ELF-1 (cell line): ENCODE results near the gene RINL.

ENCODE experiments used
- DNase-seq: peaks from one replicate; pipeline ENCODE4 v3.0.0-alpha.2; 2016; ENCODE audit warnings: low read depth, low spot score

RINL gene

DNA sequence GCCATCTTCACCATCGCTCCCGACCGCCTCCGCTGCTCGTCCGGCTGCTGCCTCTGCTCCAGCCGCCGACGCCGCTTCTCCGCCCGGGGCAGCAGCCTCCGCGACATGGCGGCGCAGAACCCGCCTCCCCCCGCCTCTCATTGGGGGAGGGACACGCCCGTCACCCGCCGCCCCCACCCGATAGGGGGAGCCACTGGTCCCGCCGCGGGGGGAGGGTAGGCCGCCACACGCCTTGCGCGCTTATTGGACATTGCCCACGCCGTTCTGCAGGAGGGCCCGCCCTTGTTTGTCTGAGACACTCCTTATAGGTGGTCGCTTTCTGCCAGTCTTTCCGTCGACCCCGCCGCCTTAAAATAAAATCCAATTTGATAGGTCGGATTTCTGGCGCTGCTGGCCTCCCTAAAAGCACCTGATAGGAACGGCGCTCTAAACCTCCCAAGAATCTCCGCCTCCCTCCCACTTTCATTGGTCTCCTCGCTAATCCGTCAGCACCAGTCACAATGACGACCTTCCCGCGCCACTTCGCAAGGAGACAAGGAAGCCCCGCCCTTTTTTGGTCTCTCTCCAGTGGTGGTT lies 28.1 kb downstream of the RINL start, which contains the start of gene HNRNPL:
Gene HNRNPL (minus strand): TSS at position 127 of the 576 bp plus-strand sequence. CDS start 20 bp downstream, at position 107.
- peak; percentile 100 for DNase-seq

DNA sequence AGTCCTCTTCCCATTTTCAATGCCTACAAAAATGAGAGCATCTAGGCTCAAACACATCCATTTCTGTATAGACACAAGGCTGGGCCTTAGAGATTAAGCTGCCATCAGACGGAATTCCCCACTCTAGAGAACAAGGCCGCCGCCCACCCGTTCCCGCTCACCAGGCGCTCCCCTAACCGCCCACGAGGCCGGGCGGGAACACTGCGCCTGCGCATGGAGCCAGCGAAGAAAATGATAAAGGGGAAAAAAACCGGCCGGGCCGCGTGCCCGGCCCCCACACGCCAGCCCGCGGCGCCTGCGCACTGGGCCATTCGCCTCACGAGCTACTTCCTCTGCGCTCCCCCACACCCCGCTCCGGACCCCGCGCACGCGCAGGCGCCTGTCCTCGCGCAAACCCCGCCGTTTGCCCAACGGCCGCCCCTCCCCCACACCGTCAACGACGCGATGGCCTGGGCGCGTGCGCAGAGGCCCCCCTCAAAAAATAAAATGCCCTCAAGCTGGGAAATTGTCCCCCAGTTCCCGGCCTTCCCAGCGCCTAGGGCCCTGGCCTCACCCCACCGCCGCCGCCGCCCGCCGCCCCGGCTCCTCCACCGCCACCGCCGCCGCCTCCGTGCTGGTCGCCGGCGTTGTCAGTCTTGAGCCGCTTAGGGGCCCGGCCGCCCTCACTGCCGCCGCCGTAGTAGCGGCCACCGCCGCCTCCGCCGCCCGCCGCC lies 28.8 kb downstream of the RINL start:
- DNase-seq: peak; percentile 97

DNA sequence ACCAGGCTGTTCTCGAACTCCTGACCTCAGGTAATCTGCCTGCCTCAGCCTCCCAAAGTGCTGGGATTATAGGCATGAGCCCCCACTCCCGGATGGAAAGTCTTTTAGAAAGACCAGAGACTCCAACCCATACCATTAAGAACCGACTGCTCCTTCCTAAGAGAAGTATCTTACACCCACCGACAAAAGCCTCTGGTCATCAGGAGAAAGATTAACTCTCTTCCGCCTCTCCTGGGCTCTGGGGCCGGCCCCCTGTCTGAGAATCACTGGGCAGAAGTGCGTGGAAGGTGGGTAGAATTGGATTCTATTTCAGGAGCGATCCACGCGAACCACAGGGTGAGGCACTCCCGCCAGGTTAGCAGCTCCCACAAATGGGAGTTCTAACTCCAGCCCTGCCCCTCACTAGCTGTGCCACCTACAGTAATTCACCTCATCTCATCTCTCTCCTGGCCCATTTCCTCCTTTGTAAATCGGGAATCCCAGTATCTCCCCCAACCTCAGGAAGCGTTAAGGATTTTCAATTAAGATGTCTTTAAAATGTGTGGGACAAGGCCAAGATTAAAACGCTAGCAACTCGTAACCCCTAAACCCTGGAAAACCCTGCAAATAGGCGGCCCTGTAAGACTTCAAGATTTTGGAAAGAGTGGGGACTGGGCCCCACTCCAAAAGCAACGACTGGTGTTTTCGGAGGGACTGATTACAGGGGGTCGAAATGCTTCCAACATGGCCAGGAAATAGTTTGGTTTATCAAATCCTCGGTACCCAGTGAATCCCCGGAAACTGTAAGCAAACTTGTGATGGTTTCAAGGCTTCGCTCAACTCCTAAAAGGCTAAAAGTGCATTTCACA lies 29.6 kb downstream of the RINL start:
- DNase-seq: no peak

DNA sequence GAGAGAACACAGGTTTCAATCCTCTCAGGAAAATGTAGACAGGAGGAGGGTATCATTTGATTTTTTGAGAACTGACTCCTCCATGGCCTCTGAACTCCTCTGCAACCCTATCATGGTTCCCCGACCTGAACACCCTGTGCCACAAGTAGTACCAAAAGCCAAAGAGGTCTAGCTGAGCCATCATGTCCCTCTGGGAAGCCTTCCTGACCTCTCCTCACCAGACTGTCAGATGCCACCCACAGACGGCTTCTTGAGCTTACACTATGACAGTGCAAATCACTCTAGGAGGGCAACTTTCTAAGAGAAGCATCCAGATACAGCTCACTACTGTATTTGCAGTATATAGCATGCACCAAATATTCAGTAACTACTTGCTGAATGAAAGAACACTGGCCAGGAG lies 32.0 kb downstream of the RINL start:
- no peak for DNase-seq

DNA sequence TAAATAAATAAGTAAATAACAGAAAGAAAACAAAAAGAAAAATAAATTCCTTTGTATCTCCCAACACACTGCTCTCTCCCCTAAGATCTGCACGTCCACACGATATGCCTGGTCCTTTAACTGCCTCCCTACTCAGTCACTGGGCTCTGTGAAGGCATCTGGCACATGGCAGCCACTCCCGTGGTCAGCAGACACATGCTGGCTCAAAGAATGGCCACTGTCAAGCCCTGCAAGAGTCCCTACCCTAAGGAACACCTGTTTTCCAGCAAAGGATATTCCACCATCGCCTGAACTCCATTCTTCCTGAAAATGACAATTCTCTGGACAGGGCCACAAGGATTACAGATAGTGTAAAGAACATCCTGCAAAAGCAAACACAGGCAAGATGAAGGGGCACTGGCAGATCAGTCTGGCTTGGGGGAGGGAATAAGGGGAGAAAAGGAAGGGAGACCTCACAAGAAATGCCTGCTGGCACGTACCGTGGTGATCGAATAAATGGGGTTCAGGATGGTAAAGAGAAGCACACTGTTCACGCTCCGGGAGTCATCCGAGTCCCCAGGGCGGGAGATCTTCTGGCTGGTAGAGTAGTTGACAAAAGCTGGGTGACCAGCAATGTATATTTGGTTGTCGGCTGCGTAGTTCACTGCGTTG lies 32.6 kb downstream of the RINL start:
- DNase-seq: no peak

DNA sequence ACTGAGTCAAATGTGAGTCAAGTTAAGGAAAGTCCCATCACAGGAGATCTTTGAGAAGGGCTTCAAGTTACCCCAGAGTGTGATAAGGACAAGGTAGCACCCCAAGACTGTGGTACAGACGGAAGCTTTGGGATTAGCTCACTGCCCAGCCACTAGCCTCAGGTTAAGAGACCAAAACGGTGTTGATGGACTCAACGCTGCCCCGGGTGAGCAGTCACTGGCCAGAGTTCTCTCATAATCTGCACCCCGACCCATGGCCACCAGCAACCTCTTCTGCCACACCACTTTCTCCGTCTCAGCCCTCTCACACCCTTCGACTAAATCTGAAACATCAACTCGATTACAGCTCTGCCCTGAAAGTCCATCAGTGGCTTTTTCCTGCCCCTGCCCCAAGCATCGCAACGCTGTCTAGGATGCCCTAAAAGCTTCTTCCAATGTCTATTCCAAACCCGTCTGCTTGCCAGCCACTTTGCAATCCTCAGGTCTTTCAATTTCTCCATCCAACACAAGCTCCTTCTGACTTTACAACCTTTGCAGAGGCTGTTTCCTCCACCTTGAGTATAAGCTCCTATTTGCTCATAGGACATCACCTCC lies 33.9 kb downstream of the RINL start:
- DNase-seq: no peak

DNA sequence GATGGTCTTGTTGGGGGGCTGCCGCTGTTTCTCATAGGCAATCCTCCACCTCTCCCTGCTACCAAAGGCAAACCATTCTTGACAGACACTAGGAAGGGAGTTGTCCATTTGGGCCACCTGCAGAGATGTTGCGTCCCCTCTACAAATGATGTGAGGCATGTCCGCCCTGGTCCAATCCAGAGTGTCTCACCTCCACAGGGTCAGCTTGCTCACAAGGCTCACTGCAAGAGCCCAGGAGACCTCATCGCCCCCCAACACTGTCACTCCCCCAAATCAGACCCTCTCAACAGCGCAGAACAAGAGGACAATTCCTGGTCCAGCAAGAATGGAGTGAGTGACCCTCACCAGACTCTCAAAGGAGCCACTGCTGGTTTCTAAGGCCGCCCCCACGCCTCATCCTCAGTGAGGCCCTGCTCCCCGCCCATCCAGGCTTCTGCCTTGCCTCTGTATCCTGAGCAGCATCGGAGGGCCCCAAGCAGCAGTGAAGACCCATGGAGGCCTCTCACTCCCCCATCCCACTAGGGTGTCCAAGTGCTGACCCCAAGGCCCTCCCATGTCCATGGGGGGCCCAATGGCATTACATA lies 34.8 kb downstream of the RINL start:
- DNase-seq: no peak

DNA sequence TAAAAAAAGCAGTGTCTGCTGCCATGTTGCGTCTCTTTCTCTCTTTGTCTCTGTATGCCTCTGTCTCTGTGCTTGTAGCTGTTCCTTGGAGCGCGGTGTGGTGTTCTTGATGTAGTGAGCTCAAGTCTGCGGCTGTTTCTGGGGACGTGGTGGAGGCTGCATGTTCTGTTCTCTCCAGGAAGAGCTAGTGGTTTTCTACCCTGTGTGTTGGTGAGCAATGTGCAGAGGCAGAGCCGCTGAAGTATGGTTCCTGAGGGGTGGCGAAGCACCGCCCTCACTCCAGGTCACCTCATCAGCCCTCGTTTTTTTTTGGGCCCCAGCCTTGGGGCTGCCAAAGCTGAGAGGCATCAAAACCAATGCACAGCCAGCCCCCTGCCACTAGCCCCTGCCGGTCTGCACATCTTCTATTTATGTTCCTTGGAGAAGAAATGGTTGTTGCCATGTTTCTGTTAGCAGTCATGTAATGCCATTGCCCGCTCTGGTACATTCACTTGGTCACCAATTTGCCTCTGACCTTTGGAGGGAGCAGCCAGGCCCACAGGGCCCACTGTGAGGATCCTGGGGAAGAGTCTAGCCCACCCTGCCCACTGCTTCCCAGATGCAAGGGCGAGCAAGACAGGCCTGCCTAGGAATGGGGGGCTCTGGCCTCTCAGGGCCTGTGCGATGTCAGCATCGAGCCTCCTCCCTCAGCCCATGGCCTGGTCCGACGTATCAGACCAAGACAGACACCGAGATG lies 35.5 kb downstream of the RINL start:
- DNase-seq: no peak

DNA sequence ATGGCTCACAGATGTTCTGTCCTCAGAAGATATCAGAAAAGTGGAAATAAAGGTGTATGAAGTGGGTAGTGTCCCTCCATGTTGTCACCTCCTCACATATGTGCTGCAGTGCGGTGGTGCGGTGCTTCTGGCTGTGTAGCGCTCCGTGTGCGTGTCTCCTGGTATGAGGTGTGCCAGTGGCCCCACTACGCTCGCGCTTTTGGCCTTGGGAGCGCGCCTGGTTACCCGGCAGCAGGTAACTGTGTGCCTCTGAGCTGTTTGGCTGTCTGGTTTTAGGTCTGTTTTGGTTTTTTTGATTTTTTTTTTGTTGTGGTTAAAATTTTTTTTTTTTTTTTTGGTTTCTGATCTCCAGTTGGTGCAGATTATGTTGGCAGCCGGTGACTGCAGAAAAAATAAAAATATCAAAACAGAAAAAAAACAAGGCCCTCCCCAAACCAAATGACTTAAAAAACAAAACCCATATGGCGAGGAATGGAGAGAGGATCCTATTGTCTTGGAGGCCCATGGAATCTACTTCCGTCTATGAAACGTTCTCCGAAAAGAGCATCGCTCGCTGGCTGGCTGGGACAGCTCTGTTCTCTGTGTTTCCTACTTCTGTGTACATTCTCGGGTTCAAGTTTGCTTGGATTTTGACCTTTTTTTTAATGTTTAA lies 36.2 kb downstream of the RINL start:
- no peak for DNase-seq

DNA sequence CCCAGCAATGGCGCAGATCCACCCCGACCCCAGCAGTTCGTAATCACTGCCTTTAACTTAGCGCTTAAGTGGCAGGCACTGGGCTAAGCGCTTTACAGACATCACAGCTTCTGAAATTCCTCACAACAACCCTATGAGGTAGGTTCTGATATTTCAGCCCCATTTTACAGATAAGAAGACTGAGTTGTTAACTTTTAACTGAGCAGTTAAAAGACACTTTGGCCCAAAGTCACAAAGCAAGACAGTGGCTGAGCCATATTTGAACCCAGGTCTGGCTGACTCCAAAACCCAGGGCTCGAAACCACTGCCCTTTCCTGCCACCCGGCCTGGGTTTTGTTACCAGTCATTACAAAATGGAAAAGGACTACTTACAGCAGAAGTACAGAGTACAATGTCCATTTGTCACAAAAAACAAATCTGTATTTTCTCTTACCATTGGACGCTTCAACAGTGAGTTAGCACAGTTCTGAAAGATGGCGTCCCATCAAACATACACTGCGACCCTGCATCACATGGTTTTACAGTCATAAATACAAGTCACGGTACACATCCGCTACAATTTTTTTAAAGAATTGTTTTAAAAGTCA lies 36.8 kb downstream of the RINL start:
- no peak for DNase-seq

DNA sequence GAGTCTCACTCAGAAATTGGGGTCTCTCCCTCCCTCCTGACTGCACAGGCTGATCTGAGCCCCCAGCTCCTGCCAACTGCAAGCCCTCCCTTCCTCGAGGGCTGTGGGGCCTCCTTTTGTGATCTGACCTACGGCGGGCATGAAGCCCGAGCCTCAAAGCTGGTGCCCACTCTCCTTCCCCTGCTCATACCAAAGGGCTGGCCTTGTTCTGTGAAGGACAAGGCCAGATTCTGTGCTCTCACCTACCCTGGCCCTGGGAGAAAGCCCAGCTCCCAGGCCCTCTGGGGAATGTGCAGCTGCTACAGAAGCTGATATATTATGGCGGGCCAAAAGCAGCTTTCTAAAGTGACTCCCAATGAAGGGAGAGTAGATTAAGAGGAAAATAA lies 37.5 kb downstream of the RINL start:
- DNase-seq: no peak

DNA sequence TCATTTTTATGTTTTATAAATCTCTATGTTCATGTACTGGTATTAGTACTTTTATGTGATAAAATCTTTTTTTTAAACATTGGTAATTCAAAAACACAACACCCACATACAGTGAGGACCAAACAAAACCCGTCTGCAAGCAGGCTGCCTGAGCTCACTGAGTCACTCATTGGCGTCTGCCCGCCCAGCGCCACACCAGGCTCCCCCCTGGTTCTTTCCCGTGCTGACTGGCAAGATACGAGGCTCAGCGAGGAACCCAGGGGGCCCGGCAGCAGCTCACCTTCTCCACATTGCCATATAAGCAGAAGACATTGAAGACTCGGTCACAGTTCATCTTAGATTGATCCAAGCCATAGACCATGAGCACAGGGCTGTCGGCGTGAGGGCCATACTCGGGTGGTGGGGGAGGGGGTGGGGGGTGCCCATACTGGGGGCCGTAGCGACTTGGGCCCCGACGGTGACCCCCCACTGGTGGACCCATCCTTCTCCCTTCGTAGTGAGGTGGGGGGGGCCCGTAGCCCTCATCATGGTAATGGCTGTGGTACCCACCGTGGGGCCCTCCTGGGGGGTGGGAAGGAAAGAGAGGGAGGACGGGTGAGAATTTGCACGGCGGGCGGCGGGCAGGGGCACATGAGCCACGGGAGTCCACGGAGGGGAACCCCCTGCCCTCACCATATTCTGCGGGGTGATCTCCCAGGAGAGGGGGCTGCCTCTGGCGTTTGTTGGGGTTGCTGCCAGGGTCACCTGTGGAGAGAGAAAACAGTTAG lies 38.1 kb downstream of the RINL start:
- DNase-seq: no peak

DNA sequence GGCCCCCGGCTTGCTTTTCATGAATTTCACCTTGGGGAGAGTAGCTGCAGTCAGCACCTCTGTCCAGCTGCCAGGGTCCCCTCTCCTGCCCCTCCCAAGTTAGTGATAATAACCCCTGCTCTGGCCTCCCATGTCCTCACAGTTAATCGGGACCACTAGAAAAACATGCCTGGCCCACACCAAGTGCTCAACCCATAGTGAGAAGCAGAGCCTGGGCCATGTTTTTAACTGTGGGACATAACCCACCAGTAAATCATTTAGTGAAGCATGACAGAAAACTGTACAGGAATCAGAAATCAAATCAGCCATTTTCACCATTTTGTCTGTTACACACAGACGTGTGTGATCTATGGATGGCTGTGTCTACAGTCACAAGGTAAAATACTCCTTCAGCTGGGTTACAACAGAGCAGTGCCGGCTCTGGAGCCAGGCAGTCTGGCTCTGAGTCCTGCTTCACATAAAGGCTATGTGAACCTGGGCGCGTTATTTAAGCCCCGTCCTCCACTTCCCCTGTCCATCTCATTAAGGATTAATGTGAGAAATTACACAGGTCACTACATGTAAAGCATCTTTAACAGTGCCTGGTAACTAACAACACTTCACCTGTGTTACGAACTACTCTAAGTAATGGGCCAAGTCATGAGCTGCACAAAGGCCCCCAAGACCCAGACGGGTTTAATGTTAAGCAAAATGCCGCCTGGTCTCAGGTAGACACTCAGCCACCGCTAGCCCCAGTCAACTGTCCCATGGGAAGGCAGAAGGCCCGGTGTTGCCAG lies 38.9 kb downstream of the RINL start:
- no peak for DNase-seq

DNA sequence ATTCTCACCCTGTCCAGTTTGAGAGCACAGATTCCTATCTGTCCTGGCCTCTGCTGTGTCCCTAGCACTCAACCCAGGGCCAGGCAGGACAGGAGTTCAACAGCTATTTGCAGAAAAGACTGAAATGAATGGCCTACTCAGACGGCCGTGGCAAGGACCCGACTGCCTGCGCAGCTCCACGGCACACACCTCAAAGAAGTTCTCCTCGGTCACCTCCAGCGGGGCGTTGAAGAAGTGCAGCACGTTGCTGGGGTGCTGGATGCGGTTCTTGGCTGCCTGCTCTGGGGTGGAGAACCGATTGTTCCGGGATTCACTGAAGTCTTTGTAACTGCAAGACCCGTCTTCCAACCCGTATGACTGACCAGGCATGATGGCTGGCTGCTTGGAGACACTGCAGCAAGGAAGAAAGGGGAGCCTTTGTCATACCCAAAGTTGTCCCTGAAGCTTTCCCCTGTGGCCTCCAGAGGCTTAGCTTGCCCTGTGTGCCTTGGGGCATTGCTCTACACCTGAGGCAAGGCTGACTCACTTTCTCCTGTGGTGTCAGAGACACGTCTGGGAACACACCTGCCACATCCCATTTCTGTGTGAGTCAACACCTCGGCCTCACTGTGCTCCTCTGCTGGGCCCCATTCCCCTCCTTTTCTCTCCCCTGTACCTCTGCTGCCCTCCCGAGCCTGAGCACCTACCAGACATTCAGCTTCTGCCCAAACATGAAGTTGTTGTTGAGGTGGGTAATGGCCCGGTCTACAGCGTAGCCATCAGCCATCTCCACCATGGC lies 39.7 kb downstream of the RINL start:
- no peak for DNase-seq

DNA sequence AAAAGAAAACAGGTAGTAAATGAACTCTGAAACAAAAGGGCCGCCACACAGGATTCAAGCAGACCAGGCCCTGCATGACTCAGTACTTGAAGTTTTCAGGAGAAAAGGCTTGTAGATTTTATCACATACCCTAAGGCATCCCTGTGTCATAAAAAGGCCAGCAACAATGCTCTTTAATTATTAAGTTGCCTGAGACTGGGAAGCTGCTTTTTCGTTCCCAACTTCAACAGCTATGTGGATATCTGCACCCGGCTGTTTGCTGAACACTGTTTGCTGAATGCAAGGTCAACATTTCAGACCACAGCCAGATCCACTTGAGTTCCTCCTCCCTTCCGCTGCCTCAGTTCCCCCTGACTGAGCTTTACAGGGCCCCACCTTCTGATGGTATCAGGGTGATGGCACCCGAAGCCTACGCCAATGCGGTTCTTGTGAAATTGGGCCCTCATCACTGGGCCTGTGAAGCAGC lies 40.4 kb downstream of the RINL start:
- peak; percentile 76 for DNase-seq

DNA sequence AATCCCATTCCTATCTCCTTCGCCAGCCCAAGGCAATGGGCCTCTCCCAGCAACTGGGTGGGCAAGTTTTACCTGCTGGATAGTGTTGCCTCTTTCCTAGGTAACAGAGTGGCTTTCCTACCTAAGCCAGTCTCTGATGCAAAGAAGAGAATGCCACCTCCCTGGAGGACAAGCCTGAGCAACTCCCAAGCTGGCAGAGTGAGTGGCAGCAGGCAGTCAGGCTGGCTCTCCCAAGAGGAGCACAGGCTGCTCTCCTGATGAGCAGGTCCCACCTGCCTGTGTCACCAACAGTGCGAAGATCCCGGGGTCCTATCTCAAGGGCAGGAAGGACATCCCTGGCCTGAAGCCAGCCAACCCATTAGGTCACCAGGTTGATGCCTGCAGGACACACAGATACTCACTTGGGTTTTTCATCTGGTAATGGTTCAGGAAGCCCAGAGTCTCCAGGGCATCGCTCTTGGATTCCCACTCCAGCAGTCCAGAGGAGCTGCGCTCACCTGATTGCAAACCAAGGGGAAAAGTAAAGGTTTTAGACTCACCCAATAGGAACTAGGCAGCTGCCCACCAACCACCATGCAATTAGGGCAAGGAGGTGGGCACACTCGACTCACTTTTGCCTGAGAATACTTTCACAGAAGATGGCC lies 41.0 kb downstream of the RINL start:
- DNase-seq: peak; percentile 70
